Measurements from ENCODE around the gene MAD1L1. TPM values are rescaled to one million over a fixed set of nuclear protein-coding genes. Genes with fewer than 3 reads are reported as not detected.

MAD1L1 gene
- total RNA-seq, 4 donors from 2014 or later = 8.0 to 52.7 (median 26.7) TPM

DNA sequence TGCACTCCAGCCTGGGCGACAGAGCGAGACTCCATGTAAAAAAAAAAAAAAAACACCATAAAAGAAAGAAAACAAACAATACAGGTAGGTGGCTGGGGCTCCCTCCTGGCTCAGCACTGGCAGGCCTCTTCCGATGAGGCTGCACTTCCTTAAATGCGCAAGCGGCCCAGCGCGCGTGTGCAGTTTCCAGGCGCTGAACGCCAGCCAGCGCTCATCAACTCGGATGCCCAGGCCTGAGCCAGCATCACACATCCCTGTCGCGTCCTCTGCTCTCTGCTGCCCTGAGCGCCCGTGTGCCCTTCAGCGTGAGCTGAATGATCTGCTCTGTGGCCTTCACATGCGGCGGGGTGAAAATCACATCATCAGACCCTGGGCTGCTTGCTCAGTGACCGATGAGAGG lies 41.1 kb upstream of the MAD1L1 start:
- in situ Hi-C loops (cut with MboI; ENCODE audit: low pct_ligation_motif_present in 1 of 4, low pct_unique_long_range_greater_than_20kb in 1 of 4, low sequenced_read_pairs in 3 of 4) = no loop called here
- TF ChIP-seq POLR2A (IDR thresholded peaks at IDR 0.05) (no peak), POLR2AphosphoS5 (IDR thresholded peaks at IDR 0.05) (no peak), CTCF (IDR thresholded peaks at IDR 0.05) (no peak), EP300 (IDR thresholded peaks at IDR 0.05; ENCODE audit: low read depth) (no peak)
- no peak for DNase-seq
- no peaks in the 10 kb centered on the region for H3K9me3 ChIP-seq
- H3K36me3 ChIP-seq = no peaks in the 10 kb centered on the region
- H3K27ac ChIP-seq = no peak overlapping the region
- H3K27me3 ChIP-seq = no peaks in the 10 kb centered on the region
- no peaks in the 10 kb centered on the region for H3K4me1 ChIP-seq
- intact Hi-C loops (cut with DNase I; ENCODE audit: low total_unique reads) = no loop called here
- WGBS, 2 donors (ENCODE audit: low coverage in 1 of 2) = 96 to 100% methylated on average over 8 to 20 of the region's 20 CpGs
- H3K4me3 ChIP-seq = no peak overlapping the region

- intact Hi-C loops (cut with DNase I; ENCODE audit: low total_unique reads) (no loop called here), in situ Hi-C loops (cut with MboI; ENCODE audit: low pct_ligation_motif_present in 1 of 4, low pct_unique_long_range_greater_than_20kb in 1 of 4, low sequenced_read_pairs in 3 of 4) (no loop called here)
- Histone ChIP-seq H3K4me1 (no peaks in the 10 kb centered on the region), H3K36me3 (no peaks in the 10 kb centered on the region), H3K4me3 (no peak overlapping the region), H3K27me3 (no peaks in the 10 kb centered on the region), H3K27ac (no peak overlapping the region), H3K9me3 (no peaks in the 10 kb centered on the region)
- TF ChIP-seq POLR2A (IDR thresholded peaks at IDR 0.05) (no peak), EP300 (IDR thresholded peaks at IDR 0.05; ENCODE audit: low read depth) (no peak), POLR2AphosphoS5 (IDR thresholded peaks at IDR 0.05) (no peak), CTCF (IDR thresholded peaks at IDR 0.05) (no peak)
- no peak for DNase-seq
- WGBS, 2 donors (ENCODE audit: low coverage in 1 of 2) = 92% methylated on average over 8 of the region's 9 CpGs; no CpG with 5 or more reads in 1 of the 2 donors
Observed at GRCh38 chr7:2272031-2272430, 39.3 kb upstream of the MAD1L1 start.

DNA sequence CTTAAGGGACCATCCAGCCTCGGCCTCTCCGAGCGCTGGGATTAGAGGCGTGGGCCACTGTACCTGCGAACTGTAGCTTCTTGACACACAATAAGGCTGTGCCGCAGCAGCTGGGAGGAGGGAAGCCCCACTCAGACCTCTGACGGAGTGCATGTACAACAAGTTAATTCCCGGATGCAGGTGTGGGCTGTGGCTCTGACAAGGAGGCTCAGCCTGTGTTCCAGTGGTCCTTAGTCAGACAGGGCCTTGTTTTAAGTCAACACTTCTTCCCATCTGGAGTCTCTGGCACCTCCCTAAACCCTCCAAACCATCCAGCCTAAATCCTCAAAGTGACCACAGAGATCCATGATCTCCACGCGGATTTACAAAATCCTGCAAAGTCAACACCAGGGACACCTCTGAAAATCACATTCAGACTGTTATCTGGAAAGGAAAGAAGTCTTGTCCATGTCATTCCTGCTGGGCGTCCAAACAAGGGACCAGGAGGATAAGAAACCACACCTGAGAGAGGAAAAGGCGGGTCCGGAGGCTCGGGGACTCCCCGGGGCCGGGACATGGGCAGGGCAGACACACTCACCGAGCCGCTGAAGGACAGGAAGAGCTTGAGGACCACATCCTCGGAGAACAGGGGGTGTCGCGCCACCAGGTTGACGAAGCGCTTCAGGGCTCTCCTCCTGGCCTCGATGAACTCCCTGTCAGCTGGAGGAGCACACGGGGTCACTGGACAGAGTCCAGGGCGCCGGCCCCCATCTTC lies 38.7 kb upstream of the MAD1L1 start:
- Histone ChIP-seq H3K27ac (no peak overlapping the region), H3K9me3 (no peaks in the 10 kb centered on the region), H3K4me3 (no peak overlapping the region), H3K27me3 (no peaks in the 10 kb centered on the region), H3K36me3 (no peaks in the 10 kb centered on the region), H3K4me1 (no peaks in the 10 kb centered on the region)
- in situ Hi-C loops (cut with MboI; ENCODE audit: low pct_ligation_motif_present in 1 of 4, low pct_unique_long_range_greater_than_20kb in 1 of 4, low sequenced_read_pairs in 3 of 4) = no loop called here
- intact Hi-C loops (cut with DNase I; ENCODE audit: low total_unique reads) = no loop called here
- TF ChIP-seq POLR2AphosphoS5 (IDR thresholded peaks at IDR 0.05) (no peak), CTCF (IDR thresholded peaks at IDR 0.05) (no peak), EP300 (IDR thresholded peaks at IDR 0.05; ENCODE audit: low read depth) (no peak), POLR2A (IDR thresholded peaks at IDR 0.05) (no peak)
- WGBS, 2 donors (ENCODE audit: low coverage in 1 of 2) = 59 to 77% methylated on average over 6 to 22 of the region's 27 CpGs
- no peak for DNase-seq

GRCh38 chr7:2270495-2270894 lies 37.8 kb upstream of the MAD1L1 start:
- no peak for DNase-seq
- H3K27ac ChIP-seq = no peak overlapping the region
- in situ Hi-C loops (cut with MboI; ENCODE audit: low pct_ligation_motif_present in 1 of 4, low pct_unique_long_range_greater_than_20kb in 1 of 4, low sequenced_read_pairs in 3 of 4) = no loop called here

More at GRCh38 chr7:2270495-2270894, 37.8 kb upstream of the MAD1L1 start:
- Histone ChIP-seq H3K27me3 (no peaks in the 10 kb centered on the region), H3K4me1 (no peaks in the 10 kb centered on the region), H3K4me3 (no peak overlapping the region), H3K9me3 (no peaks in the 10 kb centered on the region), H3K36me3 (no peaks in the 10 kb centered on the region)
- intact Hi-C loops (cut with DNase I; ENCODE audit: low total_unique reads) = no loop called here
- TF ChIP-seq POLR2AphosphoS5 (IDR thresholded peaks at IDR 0.05) (no peak), CTCF (IDR thresholded peaks at IDR 0.05) (no peak), POLR2A (IDR thresholded peaks at IDR 0.05) (no peak), EP300 (IDR thresholded peaks at IDR 0.05; ENCODE audit: low read depth) (no peak)
- WGBS, 2 donors (ENCODE audit: low coverage in 1 of 2) = 80 to 93% methylated on average over 1 to 8 of the region's 8 CpGs
